ENCODE measurements around the gene GAL3ST3.
A peak's percentile ranks its signal among the peaks of the same experiment; 100 is the strongest.
"Not testable (repeated sequence)": the region's sequence is repeated elsewhere in the genome, so short reads cannot be mapped to it uniquely, and the experiment has no call there.

Gene GAL3ST3

GRCh38 chr11:66012371-66012945 is 36.5 kb downstream of the GAL3ST3 start:
- no peak for DNase-seq

GRCh38 chr11:66011785-66012303 is 37.1 kb downstream of the GAL3ST3 start, which contains the start of gene CST6:
CST6 (plus strand) TSS chr11:66012008; CDS start chr11:66012045, 37 bp downstream.
- no peak for DNase-seq

- DNase-seq: no peak
Measured at GRCh38 chr11:66011239-66011784, 37.6 kb downstream of the GAL3ST3 start.

- DNase-seq: not testable (repeated sequence)
Measured at GRCh38 chr11:66010036-66010435, 38.9 kb downstream of the GAL3ST3 start.

GRCh38 chr11:66008468-66009101 is 40.4 kb downstream of the GAL3ST3 start:
- no peak for DNase-seq

- no peak for DNase-seq
Measured at GRCh38 chr11:66008095-66008467, 40.9 kb downstream of the GAL3ST3 start.

GRCh38 chr11:66007201-66007634 is 41.7 kb downstream of the GAL3ST3 start:
- DNase-seq: no peak

- no peak for DNase-seq
Measured at GRCh38 chr11:66006891-66007176, 42.1 kb downstream of the GAL3ST3 start.

- DNase-seq: no peak
Measured at GRCh38 chr11:66006134-66006890, 42.6 kb downstream of the GAL3ST3 start.

GRCh38 chr11:66004186-66004585 is 44.8 kb downstream of the GAL3ST3 start:
- no peak for DNase-seq

- no peak for DNase-seq
Measured at GRCh38 chr11:66003291-66003690, 45.7 kb downstream of the GAL3ST3 start.

GRCh38 chr11:66002648-66003225 is 46.2 kb downstream of the GAL3ST3 start:
- no peak for DNase-seq

- DNase-seq: peak; percentile 91
Measured at GRCh38 chr11:66001942-66002647, 46.9 kb downstream of the GAL3ST3 start, which contains the start of the genes BANF1 and EIF1AD. BANF1 (plus strand) TSS chr11:66002503; CDS start chr11:66003251, 748 bp downstream. EIF1AD (minus strand) TSS chr11:66002157; CDS start chr11:66000389, 1,768 bp downstream.

GRCh38 chr11:65997286-65997685 is 51.7 kb downstream of the GAL3ST3 start:
- no peak for DNase-seq

- DNase-seq: no peak
Measured at GRCh38 chr11:65992056-65992455, 56.9 kb downstream of the GAL3ST3 start.
